K562 (cell line): ENCODE measurements around the gene EFCAB8. TPM values are rescaled to one million over a fixed set of nuclear protein-coding genes. Genes with fewer than 3 reads are reported as not detected.

Source experiments
- ATAC-seq: fragments of 200-7000 bp; cut with Tn5 transposase; 3 replicates; pipeline ENCODE4 v1.9.1; 2020; ENCODE audit warnings: moderate library complexity
- BruUV-seq: library from RNA; stranded (reverse); fragments of 400-500 nt; replicated peaks from 2 replicates; lab custom pipeline; 2021; lab: Mats Ljungman, UMichigan
- CTCF ChIA-PET: fragments of 300-600 bp; formaldehyde crosslinking; extraction: SDS; loops from one replicate; lab custom pipeline; 2021; ENCODE audit warnings: low intra/inter-chr PET ratio; lab: Yijun Ruan, JAX
- POLR2A ChIA-PET: fragments of 300-600, 350-650 bp; sonication (Branson Sonifier 250); formaldehyde crosslinking; extraction: SDS; loops from one replicate; lab custom pipeline; 2021; ENCODE audit warnings: antibody characterized with exemption, inconsistent platforms; lab: Yijun Ruan, JAX
- DNase-seq, 4 experiments: peaks; one replicate each; pipeline versions ENCODE4 v3.0.0 to v3.0.0-alpha.2; 2011 to 2018; ENCODE audit warnings: low spot score in 3 of 4, mixed read lengths in 3 of 4; ENCODE audit errors: extremely low read depth in 1 of 4
- FAIRE-seq: peaks from 2 replicates; lab custom pipeline; 2011; peaks lifted over from hg19 to GRCh38; lab: Jason Lieb, UNC
- H2AFZ ChIP-seq: 2 replicates; pipeline ENCODE4 v1.6.0; 2011; ENCODE audit warnings: low read depth, low read length, control low read depth, inconsistent platforms
- H3K27ac ChIP-seq: fragments of 200-600 bp; 3 replicates; pipeline ENCODE4 v1.8.0; 2011; ENCODE audit warnings: low read depth, mild to moderate bottlenecking, control low read depth, inconsistent platforms, low read length, moderate library complexity, mixed read lengths; ENCODE audit errors: extremely low read depth
- H3K27me3 ChIP-seq, 2 experiments: fragments of 300-600 bp in 1 of 2; 2 replicates in 1 of 2; 3 replicates in 1 of 2; pipeline versions ENCODE4 v1.6.0 to v1.8.0; 2011; ENCODE audit warnings: inconsistent platforms in 2 of 2, low read length in 2 of 2, mild to moderate bottlenecking in 1 of 2, mixed read lengths in 1 of 2, moderate library complexity in 1 of 2; ENCODE audit not compliant: control insufficient read depth in 2 of 2, insufficient read depth in 2 of 2
- H3K36me3 ChIP-seq: fragments of 300-600 bp; 3 replicates; pipeline ENCODE4 v1.8.0; 2011; ENCODE audit warnings: mild to moderate bottlenecking, low read length, inconsistent platforms; ENCODE audit not compliant: control insufficient read depth, insufficient read depth
- H3K4me1 ChIP-seq, 2 experiments: fragments of 200-600 bp in 1 of 2; replicated peaks in 1 of 2; 2 replicates in 1 of 2; 3 replicates in 1 of 2; pipeline versions ENCODE4 v1.5.1 to v1.8.0; 2011; ENCODE audit warnings: inconsistent platforms in 2 of 2, low read length in 2 of 2, mild to moderate bottlenecking in 1 of 2, mixed read lengths in 1 of 2, moderate library complexity in 1 of 2; ENCODE audit not compliant: control insufficient read depth in 2 of 2, insufficient read depth in 2 of 2
- H3K4me2 ChIP-seq: 2 replicates; pipeline ENCODE4 v1.6.1; 2011; ENCODE audit warnings: low read length, control low read depth, inconsistent platforms, mixed read lengths; ENCODE audit not compliant: insufficient read depth
- H3K4me3 ChIP-seq: fragments of 200-600 bp; sonication (generic), shearing (Covaris generic); 2 replicates; pipeline ENCODE4 v1.5.1; 2016; ENCODE audit warnings: control low read depth, inconsistent platforms
- H3K79me2 ChIP-seq: fragments of 200-600 bp; 3 replicates; pipeline ENCODE4 v1.8.0; 2011; ENCODE audit warnings: low read length, inconsistent platforms; ENCODE audit not compliant: control insufficient read depth, insufficient read depth
- H3K9ac ChIP-seq, 2 experiments: 2 replicates each; pipeline versions ENCODE4 v1.6.0 to v1.6.1; 2011; ENCODE audit warnings: low read depth in 2 of 2, low read length in 2 of 2, control low read depth in 1 of 2, inconsistent platforms in 1 of 2, mild to moderate bottlenecking in 1 of 2, mixed read lengths in 1 of 2; ENCODE audit not compliant: insufficient read depth in 1 of 2
- H3K9me1 ChIP-seq: one replicate; pipeline ENCODE4 v1.6.0; 2011; ENCODE audit warnings: inconsistent platforms, mild to moderate bottlenecking, low read length, moderate library complexity; ENCODE audit not compliant: control insufficient read depth, insufficient read depth
- H3K9me3 ChIP-seq: replicated peaks from 2 replicates; pipeline ENCODE4 v1.5.1; 2011; ENCODE audit warnings: low read depth, low read length, inconsistent platforms; ENCODE audit not compliant: control insufficient read depth, insufficient read depth
- H4K20me1 ChIP-seq: replicated peaks from 2 replicates; pipeline ENCODE4 v1.6.1; 2011; ENCODE audit warnings: low read length, inconsistent platforms, mixed read lengths; ENCODE audit not compliant: control insufficient read depth, insufficient read depth
- E2F3 ChIP-seq: fragments of 250-450 bp; sonication (Bioruptor Pico); IDR thresholded peaks from 2 replicates; pipeline ENCODE4 v1.4.0; 2020; ENCODE audit warnings: mild to moderate bottlenecking
- MEF2D ChIP-seq: conservative IDR thresholded peaks from 2 replicates; pipeline ENCODE4 v1.6.1; 2016; ENCODE audit warnings: low read depth, missing genetic modification characterization, missing compliant biosample characterization
- PRPF4 ChIP-seq: fragments of 200-400 bp; formaldehyde crosslinking; IDR thresholded peaks from one replicate; pipeline ENCODE4 v1.6.1; 2017; ENCODE audit warnings: low read length, low read depth, mild to moderate bottlenecking; ENCODE audit not compliant: insufficient read depth, poor library complexity, severe bottlenecking
- SIX5 ChIP-seq, 2 experiments: IDR thresholded peaks; 2 replicates each; pipeline ENCODE4 v1.6.1; 2011; ENCODE audit warnings: low read length in 2 of 2, borderline replicate concordance in 1 of 2, low read depth in 1 of 2, mild to moderate bottlenecking in 1 of 2, moderate library complexity in 1 of 2; ENCODE audit not compliant: insufficient read depth in 1 of 2
- WGBS: fragments of 100-300 bp; shearing (Covaris generic); methylation state at CpG from one replicate; pipeline ENCODE4 v1.1.6; 2016; ENCODE audit warnings: low coverage, mixed read lengths; ENCODE audit not compliant: insufficient coverage; ENCODE audit errors: missing lambda C conversion rate; 5-methylcytosine and 5-hydroxymethylcytosine counted together
- in situ Hi-C: fragments of 300-500 bp; cut with MboI; formaldehyde crosslinking; loops from 4 replicates; pipeline ENCODE4 v1.15.0; 2018; ENCODE audit warnings: inconsistent platforms, mixed read lengths
- intact Hi-C: fragments of 100-400 bp; cut with micrococcal nuclease; formaldehyde crosslinking; loops from 2 replicates; pipeline ENCODE4 v1.14.2; 2022
- polyA plus RNA-seq, 8 experiments: library from polyadenylated mRNA; depleted of rRNA in 4 of 8; stranded (reverse) in 5 of 8; unstranded in 3 of 8; fragments of >200 nt; fragmentation: Nextera tagmentation in 2 of 8; fragmentation: Illumina TruSeq in 1 of 8; extraction: Ambion mirVana in 2 of 8; extraction: Trizol in 1 of 8; gene quantifications; 2 replicates each; pipeline versions ENCODE4 v1.2.1 to v1.2.3, GENCODE V29; 2011 to 2014; ENCODE audit warnings: inconsistent platforms in 1 of 8, missing spikeins in 1 of 8
- total RNA-seq, 7 experiments: library from RNA; depleted of rRNA in 6 of 7; stranded (reverse); fragments of >200 nt in 6 of 7; fragmentation: Illumina TruSeq in 2 of 7; extraction: Trizol in 2 of 7; gene quantifications; 2 replicates each; pipeline versions ENCODE4 v1.2.1 to v1.2.3, GENCODE V29; 2011 to 2021; ENCODE audit warnings: low replicate concordance in 1 of 7
- TF ChIP-seq, protein P1 (sequence below): sonication (generic); formaldehyde crosslinking; IDR thresholded peaks from 2 replicates; pipeline ENCODE4 v1.5.0; 2020; ENCODE audit warnings: missing genetic modification reagents
- TF ChIP-seq, protein P2 (sequence below): fragments of 450-650 bp; IDR thresholded peaks from 2 replicates; pipeline ENCODE4 v1.6.1; 2017; ENCODE audit warnings: antibody characterized with exemption, mild to moderate bottlenecking

Gene EFCAB8
- total and polyA plus RNA-seq, 9 of the 15 experiments (the other 6 are each of a cell fraction or from before 2014, with no cell fraction given): 0.03 to 0.18 (median 0.11) TPM; not detected in 6

DNA sequence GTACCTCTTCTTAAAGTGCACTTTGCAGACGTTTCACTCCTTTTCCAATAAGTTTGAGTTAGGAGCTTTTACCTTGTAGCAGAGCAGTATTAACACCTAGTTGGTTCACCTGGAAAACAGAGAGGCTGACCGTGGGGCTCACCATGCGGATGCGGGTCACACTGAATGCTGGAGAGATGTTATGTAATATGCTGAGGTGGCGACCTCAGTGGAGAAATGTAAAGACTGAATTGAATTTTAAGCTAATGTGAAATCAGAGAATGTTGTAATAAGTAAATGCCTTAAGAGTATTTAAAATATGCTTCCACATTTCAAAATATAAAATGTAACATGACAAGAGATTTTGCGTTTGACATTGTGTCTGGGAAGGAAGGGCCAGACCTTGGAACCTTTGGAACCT is 9.9 kb upstream of the EFCAB8 start:
- Histone ChIP-seq H3K79me2 (peaks cover 12% of the 10 kb centered on the region), H4K20me1 (0 out of 2 replicates have a peak, but pooled peaks cover 5% of the 10 kb centered on the region), H3K9me1 (no peaks in the 10 kb centered on the region), H3K27me3 (no peaks in the 10 kb centered on the region), H3K4me3 (no peak overlapping the region), H3K4me1 (no peaks in the 10 kb centered on the region), H3K9ac (no peak overlapping the region), H3K27ac (no peak overlapping the region), H3K36me3 (peaks cover 83% of the 10 kb centered on the region), H3K9me3 (no peaks in the 10 kb centered on the region), H2AFZ (no peak overlapping the region), H3K4me2 (no peak overlapping the region)
- WGBS: 85% methylated on average over 6 of the region's 6 CpGs
- intact Hi-C loops (no loop called here), in situ Hi-C loops (no loop called here)
- CTCF ChIA-PET: no interaction called here
- ATAC-seq (no peak), FAIRE-seq (no peak), DNase-seq (no peak)
- POLR2A ChIA-PET: interaction anchor here (2.5 kb wide), 1 partner anchor 29 kb away, joined by 7 read pairs; the partner anchor contains the start of gene MAPRE1
- TF ChIP-seq, protein P1, sequence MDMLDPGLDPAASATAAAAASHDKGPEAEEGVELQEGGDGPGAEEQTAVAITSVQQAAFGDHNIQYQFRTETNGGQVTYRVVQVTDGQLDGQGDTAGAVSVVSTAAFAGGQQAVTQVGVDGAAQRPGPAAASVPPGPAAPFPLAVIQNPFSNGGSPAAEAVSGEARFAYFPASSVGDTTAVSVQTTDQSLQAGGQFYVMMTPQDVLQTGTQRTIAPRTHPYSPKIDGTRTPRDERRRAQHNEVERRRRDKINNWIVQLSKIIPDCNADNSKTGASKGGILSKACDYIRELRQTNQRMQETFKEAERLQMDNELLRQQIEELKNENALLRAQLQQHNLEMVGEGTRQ (CRISPR knock-in tag): no peak
- TF ChIP-seq, protein P2, sequence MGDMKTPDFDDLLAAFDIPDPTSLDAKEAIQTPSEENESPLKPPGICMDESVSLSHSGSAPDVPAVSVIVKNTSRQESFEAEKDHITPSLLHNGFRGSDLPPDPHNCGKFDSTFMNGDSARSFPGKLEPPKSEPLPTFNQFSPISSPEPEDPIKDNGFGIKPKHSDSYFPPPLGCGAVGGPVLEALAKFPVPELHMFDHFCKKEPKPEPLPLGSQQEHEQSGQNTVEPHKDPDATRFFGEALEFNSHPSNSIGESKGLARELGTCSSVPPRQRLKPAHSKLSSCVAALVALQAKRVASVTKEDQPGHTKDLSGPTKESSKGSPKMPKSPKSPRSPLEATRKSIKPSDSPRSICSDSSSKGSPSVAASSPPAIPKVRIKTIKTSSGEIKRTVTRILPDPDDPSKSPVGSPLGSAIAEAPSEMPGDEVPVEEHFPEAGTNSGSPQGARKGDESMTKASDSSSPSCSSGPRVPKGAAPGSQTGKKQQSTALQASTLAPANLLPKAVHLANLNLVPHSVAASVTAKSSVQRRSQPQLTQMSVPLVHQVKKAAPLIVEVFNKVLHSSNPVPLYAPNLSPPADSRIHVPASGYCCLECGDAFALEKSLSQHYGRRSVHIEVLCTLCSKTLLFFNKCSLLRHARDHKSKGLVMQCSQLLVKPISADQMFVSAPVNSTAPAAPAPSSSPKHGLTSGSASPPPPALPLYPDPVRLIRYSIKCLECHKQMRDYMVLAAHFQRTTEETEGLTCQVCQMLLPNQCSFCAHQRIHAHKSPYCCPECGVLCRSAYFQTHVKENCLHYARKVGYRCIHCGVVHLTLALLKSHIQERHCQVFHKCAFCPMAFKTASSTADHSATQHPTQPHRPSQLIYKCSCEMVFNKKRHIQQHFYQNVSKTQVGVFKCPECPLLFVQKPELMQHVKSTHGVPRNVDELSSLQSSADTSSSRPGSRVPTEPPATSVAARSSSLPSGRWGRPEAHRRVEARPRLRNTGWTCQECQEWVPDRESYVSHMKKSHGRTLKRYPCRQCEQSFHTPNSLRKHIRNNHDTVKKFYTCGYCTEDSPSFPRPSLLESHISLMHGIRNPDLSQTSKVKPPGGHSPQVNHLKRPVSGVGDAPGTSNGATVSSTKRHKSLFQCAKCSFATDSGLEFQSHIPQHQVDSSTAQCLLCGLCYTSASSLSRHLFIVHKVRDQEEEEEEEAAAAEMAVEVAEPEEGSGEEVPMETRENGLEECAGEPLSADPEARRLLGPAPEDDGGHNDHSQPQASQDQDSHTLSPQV: no peak
- TF ChIP-seq MEF2D (tag) (no peak), E2F3 (no peak), SIX5 (IDR thresholded peaks at IDR 0.05; ENCODE audit: borderline replicate concordance in 1 of 2, insufficient read depth in 1 of 2, low read depth in 1 of 2, low read length in 2 of 2) (no peak), PRPF4 (no peak)
- no TSS peak for BruUV-seq
